DOHH2 (cell line): Measurements from ENCODE around the gene TEKT5.
"Not testable (repeated sequence)": the region's sequence is repeated elsewhere in the genome, so short reads cannot be mapped to it uniquely, and the experiment has no call there.

Experiments used
- H3F3A ChIP-seq: fragments of 200-600 bp; sonication (generic), shearing (Covaris generic); 2 replicates; pipeline ENCODE4 v1.6.0; 2016; ENCODE audit warnings: antibody characterized with exemption, mild to moderate bottlenecking; ENCODE audit not compliant: control insufficient read depth, insufficient read depth
- H3K27ac ChIP-seq: fragments of 200-600 bp; sonication (generic); 2 replicates; pipeline ENCODE4 v1.5.1; 2014; ENCODE audit warnings: low read depth, mild to moderate bottlenecking, low read length, moderate library complexity
- H3K27me3 ChIP-seq: fragments of 200-600 bp; sonication (generic); 2 replicates; pipeline ENCODE4 v1.6.1; 2014; ENCODE audit warnings: mild to moderate bottlenecking, low read length, mixed read lengths; ENCODE audit not compliant: control insufficient read depth
- H3K36me3 ChIP-seq: fragments of 200-600 bp; sonication (generic); 2 replicates; pipeline ENCODE4 v1.6.1; 2014; ENCODE audit warnings: mild to moderate bottlenecking, low read length, moderate library complexity, mixed read lengths; ENCODE audit not compliant: control insufficient read depth
- H3K4me1 ChIP-seq: fragments of 200-600 bp; sonication (generic); 2 replicates; pipeline ENCODE4 v1.6.1; 2014; ENCODE audit warnings: mild to moderate bottlenecking, low read length, mixed read lengths; ENCODE audit not compliant: control insufficient read depth
- H3K4me2 ChIP-seq: fragments of 200-600 bp; sonication (generic); 2 replicates; pipeline ENCODE4 v1.6.0; 2014; ENCODE audit warnings: mild to moderate bottlenecking, low read length, moderate library complexity
- H3K4me3 ChIP-seq: fragments of 200-600 bp; sonication (generic); 2 replicates; pipeline ENCODE4 v1.5.1; 2014; ENCODE audit warnings: mild to moderate bottlenecking, low read length, mixed read lengths
- H3K79me2 ChIP-seq: fragments of 200-600 bp; sonication (generic); 2 replicates; pipeline ENCODE4 v1.6.1; 2014; ENCODE audit warnings: mild to moderate bottlenecking, low read length, mixed read lengths; ENCODE audit not compliant: control insufficient read depth
- H3K9me2 ChIP-seq: fragments of 200-600 bp; sonication (generic); replicated peaks from 2 replicates; pipeline ENCODE4 v1.6.1; 2014; ENCODE audit warnings: mild to moderate bottlenecking, low read length, mixed read lengths; ENCODE audit not compliant: control insufficient read depth
- H3K9me3 ChIP-seq: fragments of 200-600 bp; sonication (generic); 2 replicates; pipeline ENCODE4 v1.6.1; 2014; ENCODE audit warnings: antibody characterized with exemption, low read length, mixed read lengths; ENCODE audit not compliant: control insufficient read depth, insufficient read depth
- H4K20me1 ChIP-seq: fragments of 200-600 bp; sonication (generic); 2 replicates; pipeline ENCODE4 v1.6.0; 2014; ENCODE audit warnings: low read depth, mild to moderate bottlenecking, antibody characterized with exemption, low read length, moderate library complexity; ENCODE audit not compliant: control insufficient read depth, insufficient read depth
- EZH2phosphoT487 ChIP-seq: fragments of 200-600 bp; sonication (generic); IDR thresholded peaks from 2 replicates; pipeline ENCODE4 v1.6.1; 2017; ENCODE audit warnings: borderline replicate concordance, mild to moderate bottlenecking, antibody characterized with exemption, low read length, moderate library complexity, mixed read lengths
- TF ChIP-seq, protein P1 (sequence below): fragments of 200-600 bp; sonication (generic); IDR thresholded peaks from one replicate; pipeline ENCODE4 v1.5.1; 2014; ENCODE audit warnings: antibody characterized with exemption, mild to moderate bottlenecking, low read depth, low read length; ENCODE audit not compliant: poor library complexity, severe bottlenecking

The TEKT5 gene

DNA sequence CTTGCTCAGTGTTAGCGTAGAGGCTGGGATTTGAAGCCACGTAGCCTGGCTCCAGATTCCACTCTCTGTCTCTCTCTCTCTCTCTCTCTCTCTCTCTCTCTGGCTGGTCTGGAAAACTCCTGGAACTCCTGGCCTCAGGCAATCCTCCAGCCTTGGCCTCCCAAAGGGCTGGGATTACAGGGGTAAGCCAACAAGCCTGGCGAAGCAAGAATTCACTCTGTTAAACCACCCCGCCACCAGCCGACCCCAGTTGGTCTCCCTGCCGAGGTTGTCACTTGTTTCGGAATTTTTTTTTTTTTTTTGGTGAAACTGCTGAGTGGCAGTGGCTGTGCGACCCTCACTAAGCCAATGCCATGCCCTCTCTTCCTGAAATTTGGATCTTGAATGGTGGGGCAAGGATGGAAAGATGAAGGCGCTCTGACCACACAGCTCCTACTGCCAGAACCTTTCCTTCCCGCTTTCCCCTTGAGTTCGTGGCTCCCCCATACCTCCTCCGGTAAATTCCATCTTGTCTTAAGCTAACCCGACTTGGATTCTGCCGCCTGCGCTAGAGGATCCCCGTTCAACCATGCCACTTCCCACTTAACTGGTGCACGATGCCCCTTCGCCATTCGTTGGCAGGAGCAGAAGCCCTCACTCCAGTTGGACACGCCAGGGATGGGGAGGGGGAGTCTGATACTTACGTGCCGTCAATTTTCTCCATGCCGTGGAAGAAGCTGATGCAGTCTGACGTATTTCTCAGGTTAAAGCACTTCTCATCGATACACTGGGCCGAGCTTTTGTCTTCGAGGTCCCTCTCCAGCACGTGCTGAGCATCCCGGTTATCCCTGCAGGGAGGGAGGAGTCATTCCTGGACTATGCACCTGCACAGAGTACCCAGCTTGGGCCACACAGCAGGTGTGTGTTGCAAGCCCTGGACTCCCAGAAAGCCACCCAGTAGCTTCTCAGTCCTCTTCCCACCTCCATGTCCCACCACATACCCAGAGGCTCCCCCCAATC, 13.1 kb downstream of the TEKT5 start:
- Histone ChIP-seq H3K36me3 (no peaks in the 10 kb centered on the region), H3K9me2 (no peaks in the 10 kb centered on the region)

DNA sequence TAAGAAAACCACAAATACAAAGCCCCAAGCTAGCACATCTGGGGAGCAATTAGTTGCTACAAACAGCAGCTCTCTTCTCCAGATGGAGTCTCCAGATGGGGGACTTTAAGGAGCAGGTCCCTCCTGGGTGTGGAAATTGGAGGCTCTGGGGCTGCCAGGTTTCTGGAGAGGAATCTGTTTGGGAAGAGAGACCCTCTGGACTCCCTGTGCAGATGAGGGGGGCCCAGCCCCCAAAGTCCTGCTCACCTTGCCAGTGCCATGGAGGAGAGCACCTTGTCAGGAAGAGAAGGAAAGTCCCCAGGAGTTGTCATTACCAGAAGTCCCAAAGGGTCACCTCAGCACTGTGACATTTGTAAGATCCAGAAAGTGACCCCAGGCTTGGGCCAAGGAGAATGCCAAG, 14.8 kb downstream of the TEKT5 start:
- Histone ChIP-seq H3K27me3 (no peaks in the 10 kb centered on the region; the same call in 1 of the 2 replicates), H3K36me3 (no peaks in the 10 kb centered on the region), H3K9me2 (no peaks in the 10 kb centered on the region), H3K4me1 (no peaks in the 10 kb centered on the region), H3K9me3 (no peaks in the 10 kb centered on the region), H3K4me3 (no peak overlapping the region), H3K79me2 (no peaks in the 10 kb centered on the region), H3F3A (no peaks in the 10 kb centered on the region), H3K27ac (no peak overlapping the region), H4K20me1 (no peaks in the 10 kb centered on the region), H3K4me2 (no peak overlapping the region)
- TF ChIP-seq EZH2phosphoT487 = no peak
- TF ChIP-seq, protein P1, sequence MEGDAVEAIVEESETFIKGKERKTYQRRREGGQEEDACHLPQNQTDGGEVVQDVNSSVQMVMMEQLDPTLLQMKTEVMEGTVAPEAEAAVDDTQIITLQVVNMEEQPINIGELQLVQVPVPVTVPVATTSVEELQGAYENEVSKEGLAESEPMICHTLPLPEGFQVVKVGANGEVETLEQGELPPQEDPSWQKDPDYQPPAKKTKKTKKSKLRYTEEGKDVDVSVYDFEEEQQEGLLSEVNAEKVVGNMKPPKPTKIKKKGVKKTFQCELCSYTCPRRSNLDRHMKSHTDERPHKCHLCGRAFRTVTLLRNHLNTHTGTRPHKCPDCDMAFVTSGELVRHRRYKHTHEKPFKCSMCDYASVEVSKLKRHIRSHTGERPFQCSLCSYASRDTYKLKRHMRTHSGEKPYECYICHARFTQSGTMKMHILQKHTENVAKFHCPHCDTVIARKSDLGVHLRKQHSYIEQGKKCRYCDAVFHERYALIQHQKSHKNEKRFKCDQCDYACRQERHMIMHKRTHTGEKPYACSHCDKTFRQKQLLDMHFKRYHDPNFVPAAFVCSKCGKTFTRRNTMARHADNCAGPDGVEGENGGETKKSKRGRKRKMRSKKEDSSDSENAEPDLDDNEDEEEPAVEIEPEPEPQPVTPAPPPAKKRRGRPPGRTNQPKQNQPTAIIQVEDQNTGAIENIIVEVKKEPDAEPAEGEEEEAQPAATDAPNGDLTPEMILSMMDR = no peak

More for the DNA sequence above, 13.1 kb downstream of the TEKT5 start:
- Histone ChIP-seq H3K4me3 (no peak overlapping the region), H3K4me2 (no peak overlapping the region), H3K27ac (no peak overlapping the region), H3K9me3 (no peaks in the 10 kb centered on the region), H3K79me2 (no peaks in the 10 kb centered on the region), H3K27me3 (no peaks in the 10 kb centered on the region; the same call in none of the 2 replicates), H3K4me1 (no peaks in the 10 kb centered on the region), H4K20me1 (no peaks in the 10 kb centered on the region), H3F3A (no peaks in the 10 kb centered on the region)
- no peak for TF ChIP-seq EZH2phosphoT487
- TF ChIP-seq, protein P1 = no peak

DNA sequence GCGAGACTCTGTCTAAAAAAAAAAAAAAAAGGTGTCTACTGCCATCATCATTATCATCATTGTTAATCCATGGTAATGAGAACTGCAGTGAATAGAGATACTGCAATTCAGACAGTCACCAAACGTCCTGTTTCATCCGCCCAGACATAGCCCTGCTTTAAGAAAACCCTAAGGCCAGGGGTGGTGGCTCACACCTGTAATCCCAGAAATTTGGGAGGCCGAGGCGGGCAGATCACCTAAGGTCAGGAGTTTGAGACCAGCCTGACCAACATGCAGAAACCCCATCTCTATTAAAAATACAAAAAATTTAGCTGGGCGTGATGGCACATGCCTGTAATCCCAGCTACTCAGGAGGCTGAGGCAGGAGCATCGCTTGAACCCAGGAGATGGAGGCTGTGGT, 15.3 kb downstream of the TEKT5 start:
- H3K4me1 ChIP-seq, H3K79me2 ChIP-seq, H3K36me3 ChIP-seq, H3K27ac ChIP-seq, H3K27me3 ChIP-seq, H3F3A ChIP-seq, H4K20me1 ChIP-seq, H3K9me2 ChIP-seq, H3K9me3 ChIP-seq, H3K4me3 ChIP-seq, H3K4me2 ChIP-seq: not testable (repeated sequence)

DNA sequence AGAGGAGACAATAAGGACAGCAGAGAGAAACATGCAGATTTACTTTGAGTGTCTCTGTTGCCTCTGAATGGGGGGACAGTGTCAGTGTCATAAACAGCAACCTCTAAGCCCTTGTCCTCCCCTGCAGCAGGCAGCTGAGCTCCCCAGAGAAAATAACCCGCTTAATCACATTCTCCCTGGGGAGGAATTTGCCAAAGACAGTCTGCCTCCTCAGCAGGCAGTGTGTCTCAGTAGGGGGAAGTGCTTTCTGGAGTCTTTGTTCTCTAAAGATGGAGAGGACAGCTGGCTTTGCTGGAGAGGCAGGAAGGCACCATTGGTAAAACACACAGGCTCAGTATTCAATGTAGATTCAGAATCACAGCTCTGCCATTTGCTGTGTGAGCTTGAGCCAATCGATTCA, 16.1 kb downstream of the TEKT5 start:
- H3K27me3 ChIP-seq = no peaks in the 10 kb centered on the region; the same call in 1 of the 2 replicates
- no peak overlapping the region for H3K4me3 ChIP-seq
- no peaks in the 10 kb centered on the region for H3K9me3 ChIP-seq
- no peaks in the 10 kb centered on the region for H3K36me3 ChIP-seq
- H4K20me1 ChIP-seq = no peaks in the 10 kb centered on the region
- no peaks in the 10 kb centered on the region for H3F3A ChIP-seq
- H3K4me1 ChIP-seq = no peaks in the 10 kb centered on the region
- TF ChIP-seq, protein P1 = no peak
- TF ChIP-seq EZH2phosphoT487 = no peak
- H3K4me2 ChIP-seq = no peak overlapping the region
- H3K27ac ChIP-seq = no peak overlapping the region
- H3K9me2 ChIP-seq = no peaks in the 10 kb centered on the region
- no peaks in the 10 kb centered on the region for H3K79me2 ChIP-seq
